ENCODE measurements around the gene HM13.
"Not testable (repeated sequence)": the region's sequence is repeated elsewhere in the genome, so short reads cannot be mapped to it uniquely, and the experiment has no call there.

Gene HM13

DNA sequence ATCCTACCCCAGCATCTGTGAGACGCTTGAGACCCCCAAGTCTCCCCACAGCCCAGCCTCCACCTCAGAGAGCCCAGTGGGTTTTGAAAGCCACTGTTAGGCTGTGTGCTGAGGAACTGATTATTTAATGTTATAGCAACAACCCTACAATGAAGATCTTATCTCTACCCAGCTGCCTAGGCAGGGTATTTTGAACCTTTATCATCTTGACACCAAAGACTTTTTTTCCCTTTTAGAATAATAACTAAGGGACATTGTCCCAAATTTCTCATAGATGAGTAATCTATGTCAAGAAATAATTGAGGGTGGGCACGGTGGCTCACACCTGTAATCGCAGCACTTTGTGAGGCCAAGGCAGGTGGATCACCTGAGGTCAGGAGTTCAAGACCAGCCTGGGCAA lies 26.2 kb downstream of the HM13 start:
- no peak for DNase-seq
- Histone ChIP-seq H3K4me1 (peaks cover 0 to 7% (median 2%) of the 10 kb centered on the region in 4 donors), H3K4me3 (no peak overlapping the region), H3K36me3 (peaks cover 31 to 92% (median 52%) of the 10 kb centered on the region in 3 donors), H3K27me3 (no peaks in the 10 kb centered on the region), H3K9me3 (no peaks in the 10 kb centered on the region), H3K27ac (no peak overlapping the region)
- TF ChIP-seq CTCF (IDR thresholded peaks at IDR 0.05): no peak
- intact Hi-C loops (cut with DNase I; ENCODE audit: low total_unique reads): no loop called here

- intact Hi-C loops (cut with DNase I; ENCODE audit: low total_unique reads): no loop called here
- Histone ChIP-seq H3K4me1 (peaks cover 0 to 10% (median 6%) of the 10 kb centered on the region in 4 donors), H3K4me3 (no peak overlapping the region), H3K27ac (no peak overlapping the region), H3K27me3 (no peaks in the 10 kb centered on the region), H3K36me3 (peaks cover 24 to 73% (median 39%) of the 10 kb centered on the region in 3 donors), H3K9me3 (no peaks in the 10 kb centered on the region)
- no peak for TF ChIP-seq CTCF (IDR thresholded peaks at IDR 0.05)
- no peak for DNase-seq
These were observed 28.1 kb downstream of the HM13 start for GRCh38 chr20:31542201-31542842.

- peaks cover 0 to 12% (median 8%) of the 10 kb centered on the region in 4 donors for H3K4me1 ChIP-seq
- no peak overlapping the region for H3K27ac ChIP-seq
- no peaks in the 10 kb centered on the region for H3K9me3 ChIP-seq
- H3K4me3 ChIP-seq: no peak overlapping the region
- intact Hi-C loops (cut with DNase I; ENCODE audit: low total_unique reads): no loop called here
- DNase-seq: no peak
- no peak for TF ChIP-seq CTCF (IDR thresholded peaks at IDR 0.05)
- H3K27me3 ChIP-seq: no peaks in the 10 kb centered on the region
- peaks cover 18 to 66% (median 33%) of the 10 kb centered on the region in 3 donors for H3K36me3 ChIP-seq
These were observed 28.7 kb downstream of the HM13 start for GRCh38 chr20:31542963-31543362.

GRCh38 chr20:31543966-31544598 lies 29.8 kb downstream of the HM13 start:
- Histone ChIP-seq H3K9me3 (no peaks in the 10 kb centered on the region), H3K4me3 (no peak overlapping the region), H3K4me1 (peaks cover 0 to 21% (median 12%) of the 10 kb centered on the region in 4 donors), H3K36me3 (peaks cover 12 to 66% (median 26%) of the 10 kb centered on the region in 3 donors), H3K27me3 (no peaks in the 10 kb centered on the region), H3K27ac (peak overlapping the region in 1 of 2 donors; percentile 21)
- intact Hi-C loops (cut with DNase I; ENCODE audit: low total_unique reads): no loop called here
- DNase-seq: no peak
- no peak for TF ChIP-seq CTCF (IDR thresholded peaks at IDR 0.05)

DNA sequence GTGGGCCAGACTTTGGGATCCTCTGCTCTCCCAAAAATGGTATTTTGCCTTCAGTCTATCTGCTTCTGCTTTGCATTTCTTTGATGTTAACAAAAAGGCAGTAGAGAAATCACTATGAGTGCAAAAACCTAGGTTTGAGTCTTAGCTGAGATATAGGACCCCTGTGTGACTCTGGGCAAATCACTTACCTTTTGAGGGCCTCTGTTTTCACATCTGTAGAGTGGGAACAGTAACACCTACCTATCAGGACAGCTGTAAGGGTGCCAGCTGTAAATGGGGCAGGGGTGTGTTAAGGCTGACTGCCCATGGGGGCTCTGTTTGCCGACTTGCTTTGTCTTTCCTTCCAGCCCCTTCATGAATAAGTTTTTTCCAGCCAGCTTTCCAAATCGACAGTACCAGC lies 30.4 kb downstream of the HM13 start:
- no peaks in the 10 kb centered on the region for H3K27me3 ChIP-seq
- H3K9me3 ChIP-seq: no peaks in the 10 kb centered on the region
- H3K4me3 ChIP-seq: no peak overlapping the region
- H3K36me3 ChIP-seq: peaks cover 12 to 66% (median 26%) of the 10 kb centered on the region in 3 donors
- no peak for DNase-seq
- peaks cover 0 to 21% (median 12%) of the 10 kb centered on the region in 4 donors for H3K4me1 ChIP-seq
- peak overlapping the region in 1 of 2 donors; percentile 21 for H3K27ac ChIP-seq
- TF ChIP-seq CTCF (IDR thresholded peaks at IDR 0.05): no peak
- intact Hi-C loops (cut with DNase I; ENCODE audit: low total_unique reads): no loop called here

- H3K27ac ChIP-seq; H3K4me3 ChIP-seq; intact Hi-C loops (cut with DNase I; ENCODE audit: low total_unique reads); H3K27me3 ChIP-seq; H3K9me3 ChIP-seq; DNase-seq: not testable (repeated sequence)
- H3K4me1 ChIP-seq: peaks cover 0 to 21% (median 12%) of the 10 kb centered on the region in 4 donors
- H3K36me3 ChIP-seq: peaks cover 21 to 67% (median 29%) of the 10 kb centered on the region in 3 donors
These were observed 31.4 kb downstream of the HM13 start for GRCh38 chr20:31545621-31546040.

Measured in tibial artery (tissue), 4 donors.